ENCODE results near the gene FAM171A2. TPM values are rescaled to one million over a fixed set of nuclear protein-coding genes. Genes with fewer than 3 reads are reported as not detected.

Gene FAM171A2
- total and polyA plus RNA-seq, 7 donors: 0.66 to 1.7 (median 1.4) TPM; not detected in 2

Small RNA genes within 50 kb of the gene (small RNA-seq; reads per million reads assigned to genes)
- gene RF00012 (0 reads per million in 3 donors), gene RN7SL258P (0 reads per million in 3 donors), gene RNU6-453P (0 reads per million in 3 donors)

Other genes with a start within 250 kb of the FAM171A2 start
- gene HDAC5, start 240.2 kb downstream of the FAM171A2 start, total RNA-seq: 10 to 100 TPM; 58.2 to 87.5 (median 69.4) TPM
- 10 to 100 TPM; 15.3 to 21.8 (median 16.8) TPM for gene HDAC5, start 240.2 kb downstream of the FAM171A2 start, polyA plus RNA-seq
- gene HROB, start 221.9 kb downstream of the FAM171A2 start, total RNA-seq: 1 to 10 TPM in 1 of 4 donors, under 1 TPM in 3; 0.36 to 3.3 (median 0.52) TPM
- gene HROB, start 221.9 kb downstream of the FAM171A2 start, polyA plus RNA-seq: 1 to 10 TPM in 1 of 3 donors, under 1 TPM in 1, not detected in 1; 0.69 to 3.1 TPM
- gene ASB16, start 193.1 kb downstream of the FAM171A2 start, total RNA-seq: 1 to 10 TPM in 3 of 4 donors, under 1 TPM in 1; 0.82 to 4.2 (median 1.6) TPM
- under 1 TPM in 1 of 3 donors, not detected in 2; 0.19 TPM for gene ASB16, start 193.1 kb downstream of the FAM171A2 start, polyA plus RNA-seq
- gene TMUB2, start 176.9 kb downstream of the FAM171A2 start, total RNA-seq: 10 to 100 TPM; 26.9 to 40.3 (median 29.2) TPM
- gene TMUB2, start 176.9 kb downstream of the FAM171A2 start, polyA plus RNA-seq: 10 to 100 TPM; 19.0 to 41.3 (median 22.2) TPM
- 10 to 100 TPM; 26.4 to 37.4 (median 35.0) TPM for gene ATXN7L3, start 164.0 kb downstream of the FAM171A2 start, total RNA-seq
- gene ATXN7L3, start 164.0 kb downstream of the FAM171A2 start, polyA plus RNA-seq: 10 to 100 TPM; 36.0 to 59.8 (median 43.0) TPM
- gene UBTF, start 144.2 kb downstream of the FAM171A2 start, total RNA-seq: 10 to 100 TPM; 43.4 to 58.4 (median 52.5) TPM
- gene UBTF, start 144.2 kb downstream of the FAM171A2 start, polyA plus RNA-seq: 10 to 100 TPM; 26.8 to 55.0 (median 28.2) TPM
- gene SLC4A1, start 95.7 kb downstream of the FAM171A2 start, total RNA-seq: under 1 TPM in 1 of 4 donors, not detected in 3; under 0.01 TPM
- under 1 TPM in 1 of 3 donors, not detected in 2; 0.23 TPM for gene SLC4A1, start 95.7 kb downstream of the FAM171A2 start, polyA plus RNA-seq
- gene RUNDC3A, start 55.3 kb downstream of the FAM171A2 start, total RNA-seq: 10 to 100 TPM in 1 of 4 donors, 1 to 10 TPM in 3; 1.2 to 10.5 (median 6.0) TPM
- 1 to 10 TPM in 2 of 3 donors, under 1 TPM in 1; 0.46 to 2.5 (median 1.2) TPM for gene RUNDC3A, start 55.3 kb downstream of the FAM171A2 start, polyA plus RNA-seq
- 10 to 100 TPM; 39.0 to 51.8 (median 43.3) TPM for gene SLC25A39, start 39.0 kb downstream of the FAM171A2 start, total RNA-seq
- gene SLC25A39, start 39.0 kb downstream of the FAM171A2 start, polyA plus RNA-seq: 100 to 1,000 TPM; 121 to 163 (median 136) TPM
- 100 to 1,000 TPM; 141 to 245 (median 171) TPM for gene GRN, start 18.6 kb downstream of the FAM171A2 start, total RNA-seq
- 100 to 1,000 TPM in 2 of 3 donors, 10 to 100 TPM in 1; 69.7 to 245 (median 218) TPM for gene GRN, start 18.6 kb downstream of the FAM171A2 start, polyA plus RNA-seq
- gene ITGA2B, start 25.8 kb upstream of the FAM171A2 start, total RNA-seq: under 1 TPM in 3 of 4 donors, not detected in 1; 0.27 to 0.36 (median 0.33) TPM
- gene ITGA2B, start 25.8 kb upstream of the FAM171A2 start, polyA plus RNA-seq: under 1 TPM in 1 of 3 donors, not detected in 2; 0.35 TPM
- 10 to 100 TPM; 27.5 to 43.2 (median 34.3) TPM for gene GPATCH8, start 139.6 kb upstream of the FAM171A2 start, total RNA-seq
- gene GPATCH8, start 139.6 kb upstream of the FAM171A2 start, polyA plus RNA-seq: 10 to 100 TPM in 1 of 3 donors, 1 to 10 TPM in 2; 4.8 to 18.3 (median 5.5) TPM
- gene FZD2, start 193.6 kb upstream of the FAM171A2 start, total RNA-seq: 1 to 10 TPM; 2.1 to 2.8 (median 2.5) TPM
- 1 to 10 TPM in 2 of 3 donors, under 1 TPM in 1; 0.60 to 1.4 (median 1.2) TPM for gene FZD2, start 193.6 kb upstream of the FAM171A2 start, polyA plus RNA-seq